ENCODE results near the gene FAM184B.
"Not testable (repeated sequence)": the region's sequence is repeated elsewhere in the genome, so short reads cannot be mapped to it uniquely, and the experiment has no call there.

The FAM184B gene

GRCh38 chr4:17680559-17681280 lies 100.7 kb downstream of the FAM184B start:
- no peak for DNase-seq

- DNase-seq: peak; percentile 6
Observed at GRCh38 chr4:17670423-17670822, 111.0 kb downstream of the FAM184B start.

GRCh38 chr4:17667653-17668201 lies 113.7 kb downstream of the FAM184B start:
- peak; percentile 2 for DNase-seq

- no peak for DNase-seq
Observed at GRCh38 chr4:17667253-17667652, 114.2 kb downstream of the FAM184B start.

GRCh38 chr4:17665852-17666251 lies 115.6 kb downstream of the FAM184B start:
- no peak for DNase-seq

- peak; percentile 6 for DNase-seq
Observed at GRCh38 chr4:17665346-17665745, 116.1 kb downstream of the FAM184B start.

GRCh38 chr4:17664755-17665154 lies 116.7 kb downstream of the FAM184B start:
- DNase-seq: peak; percentile 56

- DNase-seq: no peak
Observed at GRCh38 chr4:17662694-17663093, 118.7 kb downstream of the FAM184B start.

- not testable (repeated sequence) for DNase-seq
Observed at GRCh38 chr4:17659196-17659595, 122.2 kb downstream of the FAM184B start.

- no peak for DNase-seq
Observed at GRCh38 chr4:17657849-17658248, 123.6 kb downstream of the FAM184B start.

- DNase-seq: no peak
Observed at GRCh38 chr4:17657090-17657489, 124.3 kb downstream of the FAM184B start.

GRCh38 chr4:17654701-17655100 lies 126.7 kb downstream of the FAM184B start:
- no peak for DNase-seq

GRCh38 chr4:17650406-17650805 lies 131.0 kb downstream of the FAM184B start:
- no peak for DNase-seq

- no peak for DNase-seq
Observed at GRCh38 chr4:17647927-17648326, 133.5 kb downstream of the FAM184B start.

- DNase-seq: no peak
Observed at GRCh38 chr4:17647176-17647806, 134.1 kb downstream of the FAM184B start.

- peak; percentile 11 for DNase-seq
Observed at GRCh38 chr4:17646693-17647092, 134.7 kb downstream of the FAM184B start.

- DNase-seq: no peak
Observed at GRCh38 chr4:17642398-17642783, 139.0 kb downstream of the FAM184B start.

- no peak for DNase-seq
Observed at GRCh38 chr4:17639136-17639535, 142.3 kb downstream of the FAM184B start.

GRCh38 chr4:17636696-17637622 lies 144.5 kb downstream of the FAM184B start:
- DNase-seq: peak; percentile 63

GRCh38 chr4:17636341-17636695 lies 145.1 kb downstream of the FAM184B start:
- DNase-seq: no peak

GRCh38 chr4:17635056-17635455 lies 146.4 kb downstream of the FAM184B start:
- DNase-seq: no peak

- no peak for DNase-seq
Observed at GRCh38 chr4:17633600-17633999, 147.8 kb downstream of the FAM184B start.

- DNase-seq: peak; percentile 3
Observed at GRCh38 chr4:17630228-17630627, 151.2 kb downstream of the FAM184B start.
